GM18517 (cell line): ENCODE data around the gene EEF1A1.
"Not testable (repeated sequence)": the region's sequence is repeated elsewhere in the genome, so short reads cannot be mapped to it uniquely, and the experiment has no call there.

ENCODE experiments used
- ATAC-seq: cut with Tn5 transposase; IDR thresholded peaks from one replicate; pipeline ENCODE4 v1.9.1; 2021; ENCODE audit warnings: mild to moderate bottlenecking, moderate library complexity; ENCODE audit not compliant: unreplicated experiment

The EEF1A1 gene

DNA sequence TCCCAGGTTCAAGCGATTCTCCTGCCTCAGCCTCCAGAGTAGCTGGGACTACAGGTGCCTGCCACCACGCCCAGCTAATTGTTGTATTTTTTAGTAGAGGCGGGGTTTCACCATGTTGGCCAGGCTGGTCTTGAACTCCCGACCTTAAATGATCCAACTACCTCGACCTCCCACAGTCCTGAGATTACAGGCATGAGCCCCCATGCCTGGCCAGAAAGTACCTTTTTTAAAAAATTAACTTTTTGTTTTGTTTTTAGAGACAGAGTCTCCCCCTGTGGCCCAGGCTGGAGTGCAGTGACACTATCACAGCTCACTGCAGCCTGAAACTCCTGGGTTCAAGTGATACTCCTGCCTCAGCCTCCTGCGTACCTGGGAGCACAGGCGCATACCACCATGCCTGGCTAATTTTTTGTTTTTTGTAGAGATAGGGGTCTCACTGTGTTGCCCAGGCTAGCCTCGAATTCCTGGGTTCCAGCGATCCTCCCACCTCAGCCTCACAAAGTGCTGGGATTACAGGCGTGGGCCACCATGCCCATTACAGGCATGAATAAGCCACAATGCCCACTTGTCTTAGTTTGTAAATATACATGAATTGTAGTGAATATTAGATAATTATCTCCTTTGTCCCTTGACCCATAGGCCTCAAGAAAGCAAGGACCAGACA lies 17.4 kb upstream of the EEF1A1 start:
- no peak for ATAC-seq

GRCh38 chr6:73537677-73538076 lies 16.8 kb upstream of the EEF1A1 start:
- ATAC-seq: no peak

GRCh38 chr6:73534628-73535027 lies 13.8 kb upstream of the EEF1A1 start:
- ATAC-seq: no peak

DNA sequence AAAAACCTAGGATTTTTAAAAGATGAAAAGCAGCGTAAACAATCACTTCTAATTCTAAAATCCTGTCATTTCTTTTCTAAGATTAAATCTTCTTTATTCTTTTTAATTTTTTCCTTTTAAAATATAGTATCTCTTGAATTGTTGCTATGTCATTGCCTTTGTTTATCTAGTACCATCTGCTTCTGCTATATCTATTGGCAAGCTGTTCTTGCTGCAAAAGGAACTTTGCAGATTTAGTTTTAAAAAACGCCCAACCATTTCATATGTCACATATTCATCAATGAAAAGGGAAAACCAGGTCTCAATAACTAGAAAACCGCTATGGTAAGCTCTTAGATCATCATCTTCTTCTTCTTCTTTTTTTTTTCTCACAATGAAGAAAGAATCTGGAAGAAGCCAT lies 11.5 kb upstream of the EEF1A1 start:
- ATAC-seq: no peak

DNA sequence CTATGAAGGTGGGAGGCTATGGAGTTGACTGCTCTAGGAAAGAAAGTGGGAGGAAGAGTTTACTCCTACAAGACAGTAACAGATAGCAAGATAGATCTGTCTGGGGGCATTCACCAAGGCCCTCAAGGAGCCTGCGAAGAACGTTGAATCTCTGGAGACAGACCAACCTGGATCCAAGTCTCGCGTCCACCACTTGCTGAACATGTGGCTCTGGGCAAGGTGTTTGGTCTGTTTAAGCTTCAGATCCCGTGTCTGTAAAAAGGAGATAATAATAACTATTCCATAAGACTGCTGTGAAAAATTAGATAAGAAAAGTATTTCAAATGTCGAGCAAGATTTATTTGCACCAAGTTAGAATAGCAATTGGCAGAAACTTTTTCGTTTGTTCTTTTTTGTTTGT lies 8.1 kb upstream of the EEF1A1 start:
- ATAC-seq: no peak

DNA sequence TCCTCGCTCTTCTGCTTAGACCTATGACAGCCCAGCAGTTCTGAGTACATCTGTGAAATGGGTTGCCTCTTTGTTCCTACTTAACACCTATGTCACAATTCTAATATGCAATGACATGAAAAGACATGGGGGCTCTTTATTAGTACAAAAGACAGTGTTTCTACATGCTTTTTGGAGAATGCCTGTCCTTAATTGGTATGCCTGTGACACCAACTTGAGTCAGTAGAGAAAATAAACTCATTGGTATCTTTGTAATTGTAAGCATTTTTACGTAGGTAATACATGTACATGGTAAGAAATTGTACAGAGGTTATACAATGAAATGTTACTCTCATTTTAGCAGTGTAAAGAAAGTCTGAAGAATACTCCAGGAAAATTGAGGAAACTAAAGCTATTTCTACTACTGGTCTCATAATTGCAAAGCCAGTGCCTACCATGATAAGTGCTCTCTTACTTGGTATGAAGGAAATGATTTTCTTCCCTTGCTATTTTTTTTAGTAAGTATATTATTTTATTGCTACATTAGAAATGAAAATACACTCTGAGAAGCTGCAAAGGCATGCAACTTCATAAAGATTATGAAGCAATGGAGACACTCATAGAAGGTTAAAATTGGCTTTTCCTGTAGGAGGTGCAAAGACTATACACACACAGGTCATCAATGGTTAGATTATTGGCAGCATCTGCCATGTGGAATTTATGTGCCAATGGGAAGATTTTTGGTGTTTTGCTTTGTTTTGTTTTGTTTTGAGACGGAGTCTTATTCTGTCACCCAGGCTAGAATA lies 4.9 kb upstream of the EEF1A1 start:
- no peak for ATAC-seq

DNA sequence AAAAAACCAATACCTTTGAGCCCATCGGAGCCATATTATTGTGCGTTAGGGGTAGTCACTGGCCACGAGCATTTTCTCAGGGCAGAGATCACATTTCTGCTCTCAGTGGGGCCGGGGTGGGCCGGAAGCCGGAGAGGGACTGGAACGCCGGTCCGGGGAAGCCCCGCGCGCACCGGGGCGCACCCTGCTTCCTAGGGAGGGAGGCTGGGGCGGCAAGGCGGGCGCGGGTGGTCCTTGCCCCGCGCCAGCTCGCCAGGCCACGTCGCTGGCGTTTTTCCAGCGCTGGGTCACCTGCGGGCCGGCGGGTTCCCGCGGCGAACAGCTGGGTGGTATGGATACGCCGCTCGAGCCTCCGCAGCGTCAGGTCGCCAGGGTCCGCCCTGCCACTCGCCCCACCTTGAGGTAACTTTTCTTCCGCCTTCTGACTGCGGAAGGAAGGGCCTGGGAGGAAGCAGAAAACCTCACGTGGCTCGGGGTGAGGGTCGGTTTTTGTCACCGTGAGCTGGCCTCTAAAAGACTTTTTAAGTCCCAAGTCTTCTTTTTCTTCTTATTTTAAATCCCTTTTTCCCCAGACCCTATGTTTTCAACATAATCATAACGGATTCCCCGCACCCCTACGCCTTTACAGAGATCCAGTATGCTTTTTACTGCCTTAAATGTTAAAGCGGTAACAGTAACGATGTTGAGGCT lies 2.7 kb upstream of the EEF1A1 start:
- ATAC-seq: peak; percentile 58

DNA sequence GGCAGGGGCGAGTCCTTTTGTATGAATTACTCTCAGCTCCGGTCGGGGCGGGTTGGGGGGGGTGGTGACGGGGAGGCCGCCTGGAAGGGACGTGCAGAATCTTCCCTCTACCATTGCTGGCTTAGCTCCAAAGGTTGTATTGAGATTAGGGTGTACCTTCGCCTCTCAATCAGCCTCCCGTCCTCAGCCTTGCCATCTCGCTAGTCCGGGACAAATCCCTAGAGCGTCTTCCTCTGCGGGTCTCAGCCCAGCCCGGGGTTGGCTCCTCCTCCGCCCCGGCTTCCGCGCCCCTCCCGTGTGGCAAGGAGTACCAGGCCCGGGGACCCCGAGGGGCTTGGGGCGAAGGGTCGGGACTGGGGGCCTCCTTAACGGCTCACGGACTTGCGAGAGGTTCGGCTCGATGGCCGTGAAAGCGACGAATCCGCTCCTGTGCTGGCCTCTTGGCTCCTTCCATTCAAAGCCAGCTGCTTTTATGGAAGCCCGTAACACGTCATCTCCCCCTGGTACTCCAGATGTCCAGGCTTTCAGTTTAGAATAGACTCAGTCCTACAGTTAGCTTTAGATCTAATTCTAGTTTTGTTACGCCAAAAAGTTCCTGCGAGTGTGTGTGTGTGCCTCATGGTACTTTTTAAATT lies 636 bp upstream of the EEF1A1 start:
- peak; percentile 36 for ATAC-seq

DNA sequence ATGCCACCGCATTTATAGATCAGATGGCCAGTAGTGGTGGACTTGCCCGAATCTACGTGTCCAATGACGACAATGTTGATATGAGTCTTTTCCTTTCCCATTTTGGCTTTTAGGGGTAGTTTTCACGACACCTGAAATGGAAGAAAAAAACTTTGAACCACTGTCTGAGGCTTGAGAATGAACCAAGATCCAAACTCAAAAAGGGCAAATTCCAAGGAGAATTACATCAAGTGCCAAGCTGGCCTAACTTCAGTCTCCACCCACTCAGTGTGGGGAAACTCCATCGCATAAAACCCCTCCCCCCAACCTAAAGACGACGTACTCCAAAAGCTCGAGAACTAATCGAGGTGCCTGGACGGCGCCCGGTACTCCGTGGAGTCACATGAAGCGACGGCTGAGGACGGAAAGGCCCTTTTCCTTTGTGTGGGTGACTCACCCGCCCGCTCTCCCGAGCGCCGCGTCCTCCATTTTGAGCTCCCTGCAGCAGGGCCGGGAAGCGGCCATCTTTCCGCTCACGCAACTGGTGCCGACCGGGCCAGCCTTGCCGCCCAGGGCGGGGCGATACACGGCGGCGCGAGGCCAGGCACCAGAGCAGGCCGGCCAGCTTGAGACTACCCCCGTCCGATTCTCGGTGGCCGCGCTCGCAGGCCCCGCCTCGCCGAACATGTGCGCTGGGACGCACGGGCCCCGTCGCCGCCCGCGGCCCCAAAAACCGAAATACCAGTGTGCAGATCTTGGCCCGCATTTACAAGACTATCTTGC lies 725 bp downstream of the EEF1A1 start:
- no peak for ATAC-seq

DNA sequence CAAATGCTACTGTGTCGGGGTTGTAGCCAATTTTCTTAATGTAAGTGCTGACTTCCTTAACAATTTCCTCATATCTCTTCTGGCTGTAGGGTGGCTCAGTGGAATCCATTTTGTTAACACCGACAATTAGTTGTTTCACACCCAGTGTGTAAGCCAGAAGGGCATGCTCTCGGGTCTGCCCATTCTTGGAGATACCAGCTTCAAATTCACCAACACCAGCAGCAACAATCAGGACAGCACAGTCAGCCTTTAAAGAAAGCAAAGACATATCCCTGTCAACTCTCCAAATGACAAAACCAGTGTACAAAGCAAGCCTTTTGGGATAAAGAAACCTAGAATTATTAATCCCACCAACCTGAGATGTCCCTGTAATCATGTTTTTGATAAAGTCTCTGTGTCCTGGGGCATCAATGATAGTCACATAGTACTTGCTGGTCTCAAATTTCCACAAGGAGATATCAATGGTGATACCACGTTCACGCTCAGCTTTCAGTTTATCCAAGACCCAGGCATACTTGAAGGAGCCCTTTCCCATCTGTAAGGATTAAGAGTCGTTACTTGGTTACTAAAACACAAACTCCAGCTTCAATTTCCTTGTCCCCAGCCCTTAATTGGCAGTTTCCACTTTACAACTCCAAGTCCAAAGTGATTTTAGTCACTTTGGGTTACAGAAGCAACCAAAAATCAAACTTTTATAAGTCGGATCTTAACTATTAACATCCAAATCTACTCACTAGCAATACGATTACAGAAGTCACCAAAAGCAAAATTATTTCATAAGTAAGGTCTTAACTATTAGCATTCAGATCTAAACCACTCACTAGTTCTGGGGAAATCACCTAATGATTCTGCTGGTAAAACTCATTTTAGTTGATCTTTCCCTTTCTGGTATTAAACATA lies 1.6 kb downstream of the EEF1A1 start:
- not testable (repeated sequence) for ATAC-seq

DNA sequence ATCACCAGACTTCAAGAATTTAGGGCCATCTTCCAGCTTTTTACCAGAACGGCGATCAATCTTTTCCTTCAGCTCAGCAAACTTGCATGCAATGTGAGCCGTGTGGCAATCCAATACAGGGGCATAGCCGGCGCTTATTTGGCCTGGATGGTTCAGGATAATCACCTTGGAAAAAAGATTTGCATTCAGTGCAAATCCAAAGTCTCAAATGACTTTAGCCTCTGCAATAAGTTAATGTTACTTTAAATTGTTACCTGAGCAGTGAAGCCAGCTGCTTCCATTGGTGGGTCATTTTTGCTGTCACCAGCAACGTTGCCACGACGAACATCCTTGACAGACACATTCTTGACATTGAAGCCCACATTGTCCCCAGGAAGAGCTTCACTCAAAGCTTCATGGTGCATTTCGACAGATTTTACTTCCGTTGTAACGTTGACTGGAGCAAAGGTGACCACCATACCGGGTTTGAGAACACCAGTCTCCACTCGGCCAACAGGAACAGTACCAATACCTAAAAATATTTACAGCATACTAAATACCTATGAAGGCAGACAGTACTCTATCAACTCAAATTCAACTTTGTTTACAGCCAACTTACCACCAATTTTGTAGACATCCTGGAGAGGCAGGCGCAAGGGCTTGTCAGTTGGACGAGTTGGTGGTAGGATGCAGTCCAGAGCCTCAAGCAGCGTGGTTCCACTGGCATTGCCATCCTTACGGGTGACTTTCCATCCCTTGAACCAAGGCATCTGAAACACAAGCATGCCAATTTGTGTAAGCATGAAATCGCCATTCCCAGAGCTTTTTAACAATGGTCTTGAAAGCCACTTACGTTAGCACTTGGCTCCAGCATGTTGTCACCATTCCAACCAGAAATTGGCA lies 2.5 kb downstream of the EEF1A1 start:
- ATAC-seq: not testable (repeated sequence)

DNA sequence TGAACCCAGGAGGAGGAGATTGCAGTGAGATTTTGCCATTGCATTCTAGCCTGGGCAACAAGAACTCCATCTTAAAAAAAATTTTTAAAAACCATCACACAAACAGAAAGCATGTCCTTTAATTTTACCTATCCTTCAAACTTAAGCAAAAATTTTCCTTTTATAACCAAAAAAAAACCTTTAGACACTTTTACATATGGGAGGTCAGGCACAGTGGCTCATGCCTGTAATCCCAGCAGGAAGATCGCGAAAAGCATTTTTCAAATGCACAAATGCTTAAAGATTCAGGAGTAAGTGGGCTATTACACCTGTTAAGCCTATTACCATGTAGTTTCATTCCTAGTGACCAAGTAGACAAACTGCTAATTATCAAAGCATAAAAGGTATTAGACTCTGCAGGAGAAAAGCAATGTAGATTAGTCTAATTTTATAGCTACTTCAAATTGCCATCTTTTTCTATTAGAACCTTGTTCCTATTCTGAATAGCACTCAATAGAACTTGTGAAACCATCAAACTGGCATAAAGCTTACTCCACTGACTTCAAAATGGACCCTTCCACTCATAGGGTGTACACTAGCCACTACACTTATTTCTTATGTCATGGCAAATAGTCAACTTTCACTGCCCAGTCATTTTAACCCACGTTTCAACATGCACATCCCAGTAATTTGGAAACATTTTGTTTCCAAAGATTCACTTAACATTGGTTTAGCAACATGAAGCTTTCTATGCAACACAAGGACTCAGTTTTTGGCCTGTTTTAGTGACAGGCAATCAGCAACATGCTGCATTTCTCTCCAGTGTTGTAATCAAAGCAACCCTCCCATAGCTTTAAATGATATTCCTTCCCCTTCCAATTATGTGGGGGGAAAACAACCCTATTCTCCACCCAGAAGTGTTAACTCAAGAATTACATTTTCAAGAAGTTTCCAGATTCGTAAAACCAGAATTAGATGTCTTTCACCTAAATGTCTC lies 4.0 kb downstream of the EEF1A1 start:
- ATAC-seq: no peak

GRCh38 chr6:73515204-73515655 lies 5.6 kb downstream of the EEF1A1 start:
- peak; percentile 37 for ATAC-seq

GRCh38 chr6:73514746-73515110 lies 6.1 kb downstream of the EEF1A1 start:
- peak; percentile 3 for ATAC-seq

- ATAC-seq: no peak
These were observed 7.4 kb downstream of the EEF1A1 start for GRCh38 chr6:73513496-73513854.

DNA sequence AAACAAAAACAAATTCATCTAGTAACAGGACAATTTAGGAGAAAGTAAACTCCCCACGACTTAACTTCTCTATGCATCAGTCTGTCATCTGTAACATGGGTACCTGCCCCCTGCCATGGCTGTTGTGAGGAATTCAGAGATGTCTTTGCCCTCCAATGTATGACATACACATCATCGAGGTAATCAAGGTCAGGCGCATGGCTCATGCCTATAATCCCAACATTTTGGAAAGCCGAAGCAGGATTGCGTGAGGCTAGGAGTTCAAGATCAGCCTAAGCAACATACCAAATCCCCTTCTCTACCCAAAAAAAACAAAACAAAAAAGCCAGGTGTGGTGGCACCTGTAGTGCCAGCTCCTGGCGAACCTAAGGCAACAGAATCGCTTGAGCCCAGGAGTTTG lies 9.0 kb downstream of the EEF1A1 start:
- no peak for ATAC-seq

DNA sequence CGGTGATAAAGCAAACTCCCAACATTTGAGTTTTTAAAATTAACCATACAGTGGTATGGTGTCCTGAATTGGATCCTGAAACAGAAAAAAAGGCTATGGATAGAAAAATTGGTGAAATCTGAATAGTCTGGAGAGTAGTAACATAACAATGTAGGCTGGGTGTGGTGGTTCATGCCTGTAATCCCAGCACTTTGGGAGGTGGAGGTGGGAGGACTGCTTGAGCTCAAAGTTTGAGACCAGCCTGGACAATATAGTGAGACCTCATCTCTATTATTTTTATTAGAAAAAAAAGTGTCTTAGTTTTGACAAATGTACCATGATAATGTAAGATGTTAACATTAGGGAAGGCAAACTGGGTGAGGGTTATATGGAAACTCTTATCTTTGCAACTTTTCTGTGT lies 11.0 kb downstream of the EEF1A1 start:
- no peak for ATAC-seq

DNA sequence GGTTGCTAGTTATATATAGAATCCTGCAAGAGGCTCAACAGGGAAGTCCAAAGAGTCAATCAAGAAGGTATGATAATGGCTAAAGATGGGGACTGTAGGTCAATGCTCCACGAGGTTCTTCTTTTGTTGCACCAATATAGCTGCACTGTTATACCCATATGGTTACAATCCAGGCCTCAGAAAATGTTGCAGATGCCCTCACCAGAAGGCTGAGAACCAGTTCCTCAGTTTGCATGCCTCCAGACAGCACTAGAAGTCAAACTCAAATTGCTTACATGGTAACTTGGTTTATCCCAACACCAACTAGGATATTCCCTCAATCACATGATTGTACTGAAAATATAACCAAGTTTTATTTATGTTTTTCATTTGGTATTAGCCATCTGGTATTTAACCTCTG lies 12.1 kb downstream of the EEF1A1 start:
- ATAC-seq: no peak
